Sigmoid colon (tissue), 7 donors: ENCODE results near the gene TFIP11. TPM values are rescaled to one million over a fixed set of nuclear protein-coding genes. Genes with fewer than 3 reads are reported as not detected.

Experiments
- DNase-seq: peaks from one replicate; pipeline ENCODE4 v3.0.0-alpha.2; 2019
- H3K27ac ChIP-seq, 4 donors: fragments of 200-600 bp; sonication (generic); one replicate each; pipeline ENCODE4 v1.5.1; 2016 to 2019; ENCODE audit warnings: mild to moderate bottlenecking in 1 of 4
- H3K27me3 ChIP-seq, 3 donors: fragments of 200-600 bp; sonication (generic); one replicate each; pipeline ENCODE4 v1.5.1; 2019; ENCODE audit warnings: mild to moderate bottlenecking in 1 of 3
- H3K36me3 ChIP-seq, 4 donors: fragments of 200-600 bp; sonication (generic); one replicate each; pipeline ENCODE4 v1.5.1; 2016 to 2019
- H3K4me1 ChIP-seq, 4 donors: fragments of 200-600 bp; sonication (generic); one replicate each; pipeline ENCODE4 v1.5.1; 2017 to 2019
- H3K4me3 ChIP-seq, 4 donors: fragments of 200-600 bp; sonication (generic); one replicate each; pipeline ENCODE4 v1.5.1; 2017 to 2019; ENCODE audit warnings: mild to moderate bottlenecking in 2 of 4, moderate library complexity in 1 of 4
- H3K9me3 ChIP-seq, 4 donors: fragments of 200-600 bp in 3 of 4; sonication (generic) in 3 of 4; one replicate each; pipeline versions ENCODE4 v1.5.1 to v1.6.1; 2013 to 2019
- CTCF ChIP-seq, 4 experiments: fragments of 450-650 bp in 3 of 4; fragments of 200-600 bp in 1 of 4; IDR thresholded peaks; one replicate each; pipeline ENCODE4 v1.5.1; 2016 to 2019; ENCODE audit warnings: antibody characterized with exemption in 4 of 4, mild to moderate bottlenecking in 3 of 4, moderate library complexity in 2 of 4
- EP300 ChIP-seq, 4 donors: sonication (generic); formaldehyde crosslinking; IDR thresholded peaks; one replicate each; pipeline ENCODE4 v1.6.1; 2017; ENCODE audit warnings: antibody characterized with exemption in 4 of 4
- POLR2A ChIP-seq, 2 donors: fragments of 450-650 bp; IDR thresholded peaks; one replicate each; pipeline ENCODE4 v1.6.1; 2016; ENCODE audit warnings: antibody characterized with exemption in 2 of 2, mild to moderate bottlenecking in 2 of 2, moderate library complexity in 2 of 2
- POLR2AphosphoS5 ChIP-seq, 4 donors: sonication (generic); formaldehyde crosslinking; IDR thresholded peaks; one replicate each; pipeline ENCODE4 v1.6.1; 2017; ENCODE audit warnings: antibody characterized with exemption in 4 of 4
- WGBS, 2 donors: extraction: QIAGEN DNeasy Blood & Tissue Kit; methylation state at CpG; one replicate each; pipeline ENCODE4 v1.1.7; 2013; 5-methylcytosine and 5-hydroxymethylcytosine counted together
- intact Hi-C: fragments of 100-400 bp; cut with DNase I; formaldehyde crosslinking; loops from one replicate; pipeline ENCODE4 v1.15.1; 2023
- polyA plus RNA-seq, 3 donors: library from polyadenylated mRNA; stranded (reverse); fragments of 200-250 nt; gene quantifications; one replicate each; pipeline ENCODE4 v1.2.3, GENCODE V29; 2013
- total RNA-seq, 4 donors: library from RNA; depleted of rRNA; stranded (reverse); fragments of >200 nt; gene quantifications; one replicate each; pipeline ENCODE4 v1.1.0, GENCODE V29; 2016
- donor health status: healthy with polysubstance abuse.
- donor health status: Bipolar disorder and iron deficiency.
- donor health status: healthy.

The TFIP11 gene
- total and polyA plus RNA-seq, 7 donors: 8.4 to 19.1 (median 15.0) TPM

DNA sequence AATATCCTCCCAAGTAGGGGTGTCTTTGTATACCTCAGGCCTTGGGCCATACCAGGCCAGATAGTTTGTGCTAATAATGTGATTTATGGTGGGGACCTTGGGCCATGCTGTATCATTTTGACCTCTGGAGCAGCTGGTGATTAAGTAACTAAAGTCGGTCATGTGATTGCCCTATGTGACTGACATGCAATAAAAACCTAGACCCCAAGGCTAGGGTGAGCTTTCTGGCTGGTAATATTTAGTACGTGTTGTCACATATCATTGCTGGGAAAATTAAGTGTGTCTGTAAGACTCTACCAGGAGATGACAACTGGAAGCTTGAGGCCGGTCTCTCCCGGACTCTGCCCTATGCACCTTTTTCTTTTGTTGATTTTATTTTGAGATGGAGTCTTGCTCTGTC lies 12.6 kb upstream of the TFIP11 start:
- intact Hi-C loops: no loop called here
- WGBS, 2 donors: 86 to 90% methylated on average over 4 of the region's 4 CpGs

GRCh38 chr22:26522592-26522991 lies 10.3 kb upstream of the TFIP11 start:
- Histone ChIP-seq H3K4me3 (no peak overlapping the region), H3K27me3 (no peaks in the 10 kb centered on the region), H3K9me3 (no peaks in the 10 kb centered on the region), H3K4me1 (no peaks in the 10 kb centered on the region), H3K36me3 (no peaks in the 10 kb centered on the region), H3K27ac (no peak overlapping the region)
- intact Hi-C loops: no loop called here
- 95% methylated on average over 4 of the region's 4 CpGs for WGBS, 2 donors
- no peak for DNase-seq
- TF ChIP-seq EP300 (IDR thresholded peaks at IDR 0.05) (no peak), POLR2AphosphoS5 (IDR thresholded peaks at IDR 0.05) (no peak), CTCF (IDR thresholded peaks at IDR 0.05) (no peak), POLR2A (IDR thresholded peaks at IDR 0.05) (no peak)

More for the DNA sequence above, 12.6 kb upstream of the TFIP11 start:
- H3K4me3 ChIP-seq: no peak overlapping the region
- no peak for TF ChIP-seq CTCF (IDR thresholded peaks at IDR 0.05)
- no peak for TF ChIP-seq POLR2A (IDR thresholded peaks at IDR 0.05)
- no peak for TF ChIP-seq POLR2AphosphoS5 (IDR thresholded peaks at IDR 0.05)
- no peak for TF ChIP-seq EP300 (IDR thresholded peaks at IDR 0.05)
- no peaks in the 10 kb centered on the region for H3K4me1 ChIP-seq
- no peak overlapping the region for H3K27ac ChIP-seq
- DNase-seq: no peak
- no peaks in the 10 kb centered on the region for H3K9me3 ChIP-seq
- no peaks in the 10 kb centered on the region for H3K27me3 ChIP-seq
- no peaks in the 10 kb centered on the region for H3K36me3 ChIP-seq

DNA sequence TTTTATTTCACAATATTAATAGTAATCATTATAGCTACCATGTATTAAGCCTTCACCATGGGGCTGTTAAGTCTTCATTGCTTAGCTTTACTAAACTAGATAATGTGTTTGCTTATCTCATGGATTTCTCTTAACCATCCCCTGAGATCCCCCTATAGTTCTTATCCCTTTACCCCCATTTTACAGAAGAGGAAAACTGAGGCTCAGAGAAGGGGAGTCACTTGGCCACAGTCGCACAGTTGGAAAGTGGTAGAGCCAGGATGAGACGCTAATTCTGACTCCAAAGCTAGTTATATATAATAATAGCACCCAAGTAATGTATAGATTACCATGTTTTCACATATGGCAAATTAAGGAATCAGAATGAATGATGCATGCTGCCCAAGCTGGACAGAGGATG lies 9.7 kb upstream of the TFIP11 start:
- no peak for DNase-seq
- no peaks in the 10 kb centered on the region for H3K4me1 ChIP-seq
- 96% methylated on average over 2 of the region's 2 CpGs for WGBS, 2 donors
- TF ChIP-seq POLR2A (IDR thresholded peaks at IDR 0.05) (no peak), CTCF (IDR thresholded peaks at IDR 0.05) (no peak), POLR2AphosphoS5 (IDR thresholded peaks at IDR 0.05) (no peak), EP300 (IDR thresholded peaks at IDR 0.05) (no peak)
- no peaks in the 10 kb centered on the region for H3K27me3 ChIP-seq
- intact Hi-C loops: no loop called here
- no peaks in the 10 kb centered on the region for H3K36me3 ChIP-seq
- no peak overlapping the region for H3K27ac ChIP-seq
- H3K9me3 ChIP-seq: no peaks in the 10 kb centered on the region
- no peak overlapping the region for H3K4me3 ChIP-seq

DNA sequence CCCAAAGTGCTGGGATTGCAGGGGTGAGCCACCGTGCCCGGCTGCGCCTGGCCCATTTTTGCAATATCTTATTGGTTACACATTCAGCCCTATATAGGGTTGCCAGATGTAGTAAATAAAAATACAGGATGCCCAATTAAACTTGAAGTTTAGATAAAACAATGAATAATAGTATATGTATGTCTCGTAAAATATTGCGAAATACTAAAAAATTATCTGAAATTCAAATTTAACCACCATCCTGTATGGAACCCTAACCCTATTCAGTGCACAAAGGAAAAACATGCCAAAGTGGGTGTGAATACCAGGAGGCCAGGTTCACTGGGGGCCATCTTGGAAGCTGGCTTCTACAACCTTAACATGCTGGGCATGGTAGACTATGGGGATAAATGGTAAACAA lies 5.2 kb upstream of the TFIP11 start:
- Histone ChIP-seq H3K27ac (no peak overlapping the region), H3K4me1 (peaks cover 0 to 12% (median 9%) of the 10 kb centered on the region in 4 donors), H3K4me3 (no peak overlapping the region), H3K9me3 (no peaks in the 10 kb centered on the region), H3K36me3 (no peaks in the 10 kb centered on the region), H3K27me3 (no peaks in the 10 kb centered on the region)
- WGBS, 2 donors: 97% methylated on average over 5 of the region's 5 CpGs
- TF ChIP-seq POLR2A (IDR thresholded peaks at IDR 0.05) (no peak), EP300 (IDR thresholded peaks at IDR 0.05) (no peak), CTCF (IDR thresholded peaks at IDR 0.05) (no peak), POLR2AphosphoS5 (IDR thresholded peaks at IDR 0.05) (no peak)
- intact Hi-C loops: no loop called here
- DNase-seq: no peak

GRCh38 chr22:26516503-26516902 lies 4.2 kb upstream of the TFIP11 start:
- DNase-seq: no peak
- Histone ChIP-seq H3K4me1 (peaks cover 0 to 15% (median 14%) of the 10 kb centered on the region in 4 donors), H3K27ac (no peak overlapping the region), H3K9me3 (no peaks in the 10 kb centered on the region), H3K27me3 (no peaks in the 10 kb centered on the region), H3K36me3 (no peaks in the 10 kb centered on the region), H3K4me3 (no peak overlapping the region)
- no peak for TF ChIP-seq EP300 (IDR thresholded peaks at IDR 0.05)
- TF ChIP-seq POLR2A (IDR thresholded peaks at IDR 0.05): no peak
- no peak for TF ChIP-seq CTCF (IDR thresholded peaks at IDR 0.05)
- no peak for TF ChIP-seq POLR2AphosphoS5 (IDR thresholded peaks at IDR 0.05)
- intact Hi-C loops: no loop called here
- WGBS, 2 donors: 89 to 93% methylated on average over 1 of the region's 1 CpG
